ENCODE measurements around the gene C12orf75.

C12orf75 gene

DNA sequence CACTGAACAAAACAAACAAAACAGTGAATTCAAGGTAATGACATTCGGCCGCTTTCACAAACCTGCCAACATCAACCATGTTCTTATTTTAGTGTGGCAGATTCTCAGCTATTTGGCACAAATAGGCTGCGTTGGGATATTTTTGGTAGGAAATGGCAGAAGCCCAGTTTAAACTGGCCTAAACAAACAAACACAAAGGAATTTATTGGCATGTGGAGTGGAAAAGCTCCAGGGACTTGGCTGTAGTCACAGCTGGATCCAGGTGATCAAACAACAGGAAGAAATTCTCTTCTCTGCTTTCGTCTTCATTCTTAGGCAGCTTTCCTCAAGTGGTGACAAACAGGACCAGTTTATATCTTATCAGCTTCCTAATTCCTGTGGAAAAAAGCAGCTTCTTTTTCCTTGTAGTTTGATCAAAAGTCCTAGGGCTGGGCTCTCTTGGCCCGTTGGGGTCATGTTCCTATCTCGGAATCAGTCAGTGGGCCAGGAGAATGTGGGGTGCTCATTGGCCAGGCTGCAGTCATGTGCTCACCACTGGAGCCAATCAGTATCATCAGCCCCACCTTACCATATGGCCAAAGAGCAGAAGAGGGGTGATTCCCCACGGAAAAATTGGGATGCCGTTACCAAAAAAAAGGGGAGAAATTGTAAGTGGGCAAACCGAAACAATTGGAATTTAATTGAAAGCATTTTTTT is 22.6 kb downstream of the C12orf75 start:
- DNase-seq, result no peak
- in situ Hi-C loops (cut with HindIII; ENCODE audit: low pct_ligation_motif_present, low pct_unique_long_range_greater_than_20kb, low sequenced_read_pairs), result no loop called here

DNA sequence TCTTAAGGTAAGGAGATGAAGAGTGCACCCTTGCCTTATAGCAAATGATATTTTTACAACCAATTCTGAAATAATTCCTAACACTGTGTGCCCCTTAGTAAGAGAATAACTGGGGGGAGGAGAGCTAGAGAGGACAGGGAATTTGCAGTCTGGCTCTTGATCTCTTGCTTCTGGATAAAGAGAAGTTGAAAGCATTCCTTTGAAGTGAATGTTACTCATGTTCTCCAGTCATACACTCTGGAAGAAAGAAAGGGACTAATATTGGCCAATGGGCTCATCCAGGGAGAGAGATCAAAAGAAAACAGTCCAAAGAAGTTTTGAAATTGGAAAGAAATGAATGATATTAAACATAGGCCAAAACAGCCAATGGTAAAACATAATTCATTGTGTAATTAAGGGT is 25.3 kb downstream of the C12orf75 start:
- in situ Hi-C loops (cut with HindIII; ENCODE audit: low pct_ligation_motif_present, low pct_unique_long_range_greater_than_20kb, low sequenced_read_pairs), result no loop called here
- DNase-seq, result peak; percentile 66

- in situ Hi-C loops (cut with HindIII; ENCODE audit: low pct_ligation_motif_present, low pct_unique_long_range_greater_than_20kb, low sequenced_read_pairs), result no loop called here
- DNase-seq, result peak; percentile 60
Measured at GRCh38 chr12:105357162-105357691, 26.7 kb downstream of the C12orf75 start.

DNA sequence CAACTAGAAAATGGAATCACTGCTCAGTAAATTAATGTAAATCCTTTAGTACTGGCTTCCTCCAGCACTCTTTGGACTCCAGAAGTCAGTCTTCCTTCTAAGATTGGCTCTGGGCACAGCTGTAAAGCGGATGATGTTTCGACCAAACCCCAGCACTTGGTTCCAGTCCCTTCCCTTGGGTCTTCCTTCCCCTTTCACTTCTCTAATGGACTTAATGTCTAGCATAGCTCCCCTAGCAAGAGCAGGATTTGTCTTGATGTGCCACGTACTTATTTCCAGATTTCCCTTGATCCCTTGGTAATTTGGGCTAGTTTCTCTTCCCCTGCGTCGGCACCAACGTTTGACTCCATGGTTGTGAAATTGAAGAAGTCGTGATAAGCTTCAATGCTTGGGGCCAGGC is 28.3 kb downstream of the C12orf75 start:
- in situ Hi-C loops (cut with HindIII; ENCODE audit: low pct_ligation_motif_present, low pct_unique_long_range_greater_than_20kb, low sequenced_read_pairs), result no loop called here
- DNase-seq, result no peak

GRCh38 chr12:105359856-105360255 is 29.4 kb downstream of the C12orf75 start:
- in situ Hi-C loops (cut with HindIII; ENCODE audit: low pct_ligation_motif_present, low pct_unique_long_range_greater_than_20kb, low sequenced_read_pairs), result no loop called here
- no peak for DNase-seq

DNA sequence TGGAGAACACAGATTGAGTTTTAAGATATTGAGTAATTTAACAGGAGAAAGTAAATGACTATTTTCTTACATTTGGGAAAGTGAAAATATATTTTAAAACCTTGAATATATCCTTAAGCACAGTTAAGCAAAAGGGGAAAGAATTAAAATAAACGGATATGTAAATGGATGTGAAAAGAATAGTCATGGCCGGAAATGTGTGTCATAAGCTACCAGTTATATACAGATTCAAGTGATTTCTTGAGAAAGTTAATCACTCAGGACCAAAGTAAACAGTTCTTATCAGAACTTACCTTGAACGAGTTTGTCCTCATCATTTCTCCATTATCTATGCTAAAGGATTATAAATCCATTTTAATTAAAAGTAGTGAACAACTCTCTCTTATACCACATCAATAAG is 33.4 kb downstream of the C12orf75 start:
- no peak for DNase-seq
- in situ Hi-C loops (cut with HindIII; ENCODE audit: low pct_ligation_motif_present, low pct_unique_long_range_greater_than_20kb, low sequenced_read_pairs), result no loop called here

DNA sequence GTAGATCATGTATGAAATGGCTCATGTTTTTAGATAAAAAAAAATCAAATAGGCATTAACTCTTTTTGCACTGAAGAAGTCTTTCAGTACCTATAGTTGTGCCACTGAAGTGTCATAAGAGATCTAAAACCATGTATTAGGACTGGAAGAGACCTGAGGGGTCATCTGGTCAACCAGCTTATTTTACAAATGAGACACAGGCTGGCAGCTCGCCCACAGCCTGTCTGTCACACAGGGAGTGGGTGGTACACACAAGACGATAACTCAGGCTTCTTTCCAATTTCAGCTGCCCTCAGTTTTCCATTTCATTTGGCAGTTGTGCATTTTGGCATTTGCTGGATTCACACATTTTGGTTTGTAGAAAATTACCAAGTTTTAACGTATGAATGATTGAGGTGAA is 34.7 kb downstream of the C12orf75 start:
- in situ Hi-C loops (cut with HindIII; ENCODE audit: low pct_ligation_motif_present, low pct_unique_long_range_greater_than_20kb, low sequenced_read_pairs), result no loop called here
- DNase-seq, result no peak

- in situ Hi-C loops (cut with HindIII; ENCODE audit: low pct_ligation_motif_present, low pct_unique_long_range_greater_than_20kb, low sequenced_read_pairs), result no loop called here
- no peak for DNase-seq
Measured at GRCh38 chr12:105368047-105368646, 37.7 kb downstream of the C12orf75 start.

- DNase-seq, result no peak
- in situ Hi-C loops (cut with HindIII; ENCODE audit: low pct_ligation_motif_present, low pct_unique_long_range_greater_than_20kb, low sequenced_read_pairs), result no loop called here
Measured at GRCh38 chr12:105369014-105369413, 38.5 kb downstream of the C12orf75 start.

GRCh38 chr12:105374303-105374702 is 43.8 kb downstream of the C12orf75 start:
- no peak for DNase-seq
- in situ Hi-C loops (cut with HindIII; ENCODE audit: low pct_ligation_motif_present, low pct_unique_long_range_greater_than_20kb, low sequenced_read_pairs), result no loop called here

GRCh38 chr12:105377077-105377476 is 46.6 kb downstream of the C12orf75 start:
- no peak for DNase-seq
- in situ Hi-C loops (cut with HindIII; ENCODE audit: low pct_ligation_motif_present, low pct_unique_long_range_greater_than_20kb, low sequenced_read_pairs), result no loop called here

- no peak for DNase-seq
- in situ Hi-C loops (cut with HindIII; ENCODE audit: low pct_ligation_motif_present, low pct_unique_long_range_greater_than_20kb, low sequenced_read_pairs), result no loop called here
Measured at GRCh38 chr12:105378911-105379310, 48.4 kb downstream of the C12orf75 start.

DNA sequence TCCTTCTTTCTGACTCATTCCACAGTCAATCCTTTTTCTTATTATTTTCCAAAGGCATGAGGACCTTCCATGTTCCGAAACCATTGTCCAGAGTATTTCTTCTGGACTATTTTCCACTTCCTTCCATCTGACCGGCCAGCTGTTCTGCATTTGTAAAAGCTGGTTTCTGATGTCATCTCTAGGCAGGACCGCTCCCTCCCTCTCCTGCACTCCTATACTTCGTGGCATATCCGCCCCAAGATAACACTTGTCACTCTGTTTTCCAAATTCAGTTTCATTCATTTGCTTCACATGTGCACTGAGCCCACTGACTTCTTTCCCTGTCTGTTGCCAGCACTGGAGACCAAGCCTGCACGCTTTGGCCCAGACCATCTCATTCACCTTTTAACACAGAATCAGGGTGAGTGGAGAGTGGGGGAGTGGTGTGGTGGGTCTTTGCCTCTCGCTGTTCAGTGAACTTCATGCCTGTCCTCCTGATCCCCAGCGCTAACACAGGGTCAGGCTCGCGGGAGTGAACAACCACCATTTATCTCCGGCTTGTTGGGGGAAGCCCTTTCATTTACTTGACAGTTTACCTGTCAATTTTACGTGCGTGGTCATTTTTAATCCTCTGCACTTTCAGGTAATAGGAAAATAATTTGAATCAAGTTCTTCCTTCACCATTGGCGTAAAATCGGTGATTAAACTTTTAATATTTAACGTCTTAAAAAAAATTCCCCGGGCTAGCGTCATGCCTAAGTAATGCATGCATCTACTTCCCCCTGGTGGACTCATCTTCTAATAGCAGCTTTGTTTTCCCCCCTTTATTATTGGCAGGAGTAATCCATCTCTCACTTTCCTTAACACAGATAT is 52.5 kb downstream of the C12orf75 start:
- in situ Hi-C loops (cut with HindIII; ENCODE audit: low pct_ligation_motif_present, low pct_unique_long_range_greater_than_20kb, low sequenced_read_pairs), result no loop called here

GRCh38 chr12:105384220-105384619 is 53.7 kb downstream of the C12orf75 start:
- in situ Hi-C loops (cut with HindIII; ENCODE audit: low pct_ligation_motif_present, low pct_unique_long_range_greater_than_20kb, low sequenced_read_pairs), result no loop called here
- no peak for DNase-seq

More for the DNA sequence above, 52.5 kb downstream of the C12orf75 start:
- peak; percentile 91 for DNase-seq

DNA sequence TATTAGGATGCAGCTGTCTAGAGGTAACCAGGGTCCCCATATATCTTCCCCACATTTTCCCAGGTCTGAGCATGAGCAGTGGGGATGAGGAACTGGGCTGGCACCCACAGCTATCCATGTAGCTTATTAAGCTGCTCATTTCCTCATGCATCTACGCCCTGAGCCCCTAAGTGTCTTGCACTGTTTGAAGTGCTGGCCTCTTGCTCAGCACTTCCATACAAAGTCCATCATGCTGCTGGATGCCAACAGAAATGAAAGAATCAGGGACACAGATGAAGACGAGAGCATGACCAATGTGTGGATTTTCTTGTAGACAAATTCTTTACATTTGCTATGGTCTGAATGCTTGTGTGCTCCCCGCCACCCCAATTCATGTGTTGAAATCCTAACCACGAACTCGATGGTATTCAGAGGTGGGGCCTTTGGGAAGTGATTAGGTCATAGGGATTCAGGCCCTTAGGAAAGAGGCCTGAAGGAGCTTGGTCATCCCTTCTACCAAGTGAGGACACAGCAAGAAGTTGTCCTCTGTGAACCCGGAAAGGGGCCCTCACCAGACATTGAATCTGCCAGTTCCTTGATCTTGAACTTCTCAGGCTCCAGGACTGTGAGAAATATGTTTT is 54.5 kb downstream of the C12orf75 start:
- in situ Hi-C loops (cut with HindIII; ENCODE audit: low pct_ligation_motif_present, low pct_unique_long_range_greater_than_20kb, low sequenced_read_pairs), result no loop called here
- no peak for DNase-seq

DNA sequence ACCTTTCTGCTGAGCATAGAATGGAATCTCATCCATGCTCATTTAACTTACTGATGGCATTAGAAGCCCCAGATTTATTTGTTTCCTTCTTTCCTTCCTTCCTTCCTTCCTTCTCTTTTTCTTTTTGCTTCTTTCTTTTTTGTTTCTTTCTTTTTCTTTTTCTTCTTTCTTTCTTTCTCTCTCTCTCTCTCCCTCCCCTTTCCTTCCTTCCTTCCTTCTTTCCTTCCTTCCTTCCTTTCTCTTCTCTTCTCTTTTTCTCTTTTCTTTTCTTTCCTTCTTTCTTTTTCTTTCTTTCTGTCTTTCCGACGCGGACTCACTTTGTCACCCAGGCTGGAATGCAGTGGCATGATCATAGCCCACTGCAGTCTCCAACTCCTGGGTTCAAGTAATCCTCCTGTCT is 55.9 kb downstream of the C12orf75 start:
- in situ Hi-C loops (cut with HindIII; ENCODE audit: low pct_ligation_motif_present, low pct_unique_long_range_greater_than_20kb, low sequenced_read_pairs), result no loop called here
- DNase-seq, result no peak

- in situ Hi-C loops (cut with HindIII; ENCODE audit: low pct_ligation_motif_present, low pct_unique_long_range_greater_than_20kb, low sequenced_read_pairs), result no loop called here
- DNase-seq, result no peak
Measured at GRCh38 chr12:105391231-105391630, 60.7 kb downstream of the C12orf75 start.

DNA sequence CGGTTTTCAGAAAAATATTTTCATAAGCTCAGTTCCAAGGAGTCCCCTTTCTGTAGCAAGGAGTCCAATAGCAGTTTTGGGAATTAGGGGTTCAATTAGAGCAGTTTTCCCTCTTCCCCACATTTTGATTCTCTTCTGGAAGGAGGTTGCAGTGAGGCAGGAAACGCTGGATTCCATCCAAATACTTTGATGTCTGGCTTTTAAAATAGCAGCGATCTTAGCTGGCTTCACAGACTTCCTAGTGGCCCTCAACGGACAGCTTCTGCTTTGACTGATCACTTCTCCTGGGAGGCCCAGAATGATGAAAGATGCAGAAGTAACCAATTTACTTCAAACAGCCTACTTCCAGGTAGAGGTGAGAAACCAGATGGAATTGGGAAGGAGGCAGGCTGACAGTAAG is 63.1 kb downstream of the C12orf75 start:
- DNase-seq, result no peak
- in situ Hi-C loops (cut with HindIII; ENCODE audit: low pct_ligation_motif_present, low pct_unique_long_range_greater_than_20kb, low sequenced_read_pairs), result no loop called here

DNA sequence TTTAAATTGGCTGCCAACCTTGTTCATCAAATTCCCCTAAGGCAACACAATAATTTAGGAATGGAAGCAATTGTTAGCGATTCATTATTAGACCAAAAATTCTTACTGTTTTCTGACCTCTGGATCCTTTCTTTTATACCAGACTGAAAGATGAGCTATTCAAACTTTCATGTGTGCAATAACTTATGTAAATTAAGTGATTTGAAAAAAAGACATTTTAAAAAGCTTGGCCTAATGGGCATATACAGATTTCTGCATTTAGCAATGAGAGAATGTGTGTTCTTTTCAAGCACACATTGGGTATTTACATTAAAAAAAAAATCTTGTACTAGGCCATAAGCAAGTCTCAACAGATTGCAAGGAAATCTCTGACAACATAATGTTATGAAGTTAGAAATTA is 65.5 kb downstream of the C12orf75 start:
- DNase-seq, result no peak
- in situ Hi-C loops (cut with HindIII; ENCODE audit: low pct_ligation_motif_present, low pct_unique_long_range_greater_than_20kb, low sequenced_read_pairs), result no loop called here

Measured in ACHN (cell line).